GM10266 (cell line): ENCODE measurements around the gene ATP1B1.
"Not testable (repeated sequence)": the region's sequence is repeated elsewhere in the genome, so short reads cannot be mapped to it uniquely, and the experiment has no call there.

Experiments
- DNase-seq: peaks from one replicate; pipeline ENCODE4 v3.0.0; 2012; ENCODE audit errors: extremely low spot score
- CTCF ChIP-seq: IDR thresholded peaks from 2 replicates; pipeline ENCODE4 v1.5.1; 2012; ENCODE audit warnings: mild to moderate bottlenecking, low read depth; ENCODE audit not compliant: control insufficient read depth, insufficient read depth; ENCODE audit errors: missing control alignments

Gene ATP1B1

GRCh38 chr1:169163059-169163458 is 56.6 kb downstream of the ATP1B1 start:
- DNase-seq = no peak
- no peak for TF ChIP-seq CTCF

GRCh38 chr1:169175461-169175860 is 69.0 kb downstream of the ATP1B1 start:
- DNase-seq = no peak

GRCh38 chr1:169179431-169179830 is 72.9 kb downstream of the ATP1B1 start:
- DNase-seq = not testable (repeated sequence)

More at GRCh38 chr1:169175461-169175860, 69.0 kb downstream of the ATP1B1 start:
- no peak for TF ChIP-seq CTCF

- no peak for TF ChIP-seq CTCF
- DNase-seq = no peak
Observed at GRCh38 chr1:169180174-169180573, 73.7 kb downstream of the ATP1B1 start.
